GM12878 (cell line): ENCODE data around the gene MVB12B. TPM values are rescaled to one million over a fixed set of nuclear protein-coding genes. Genes with fewer than 3 reads are reported as not detected.

Experiments
- JUNB ChIP-seq: IDR thresholded peaks from 2 replicates; pipeline ENCODE4 v1.6.1; 2016; ENCODE audit warnings: antibody characterized with exemption, mild to moderate bottlenecking
- LARP7 ChIP-seq: fragments of 450-650 bp; IDR thresholded peaks from 2 replicates; pipeline ENCODE4 v1.6.1; 2017; ENCODE audit warnings: mild to moderate bottlenecking
- NFYB ChIP-seq: IDR thresholded peaks from 2 replicates; pipeline ENCODE4 v1.6.1; 2011; ENCODE audit warnings: low read depth, mild to moderate bottlenecking, low read length, improper control_type of control experiment, moderate library complexity; ENCODE audit not compliant: insufficient read depth
- NR2C1 ChIP-seq: fragments of 450-650 bp; IDR thresholded peaks from 2 replicates; pipeline ENCODE4 v1.6.1; 2017; ENCODE audit warnings: antibody characterized with exemption, mild to moderate bottlenecking, moderate library complexity
- SRF ChIP-seq, 2 experiments: IDR thresholded peaks; 2 replicates each; pipeline ENCODE4 v1.6.1; 2011; ENCODE audit warnings: low read depth in 2 of 2, low read length in 2 of 2, mild to moderate bottlenecking in 1 of 2, moderate library complexity in 1 of 2
- SUPT20H ChIP-seq: IDR thresholded peaks from 2 replicates; pipeline ENCODE4 v1.6.1; 2011; ENCODE audit warnings: low read depth, mild to moderate bottlenecking, low read length, moderate library complexity, borderline replicate concordance; ENCODE audit not compliant: control insufficient read depth
- TARDBP ChIP-seq: IDR thresholded peaks from 2 replicates; pipeline ENCODE4 v1.6.1; 2016; ENCODE audit warnings: borderline replicate concordance
- TBL1XR1 ChIP-seq: IDR thresholded peaks from 2 replicates; pipeline ENCODE4 v1.6.1; 2012; ENCODE audit warnings: low read depth, low read length, improper control_type of control experiment
- polyA plus RNA-seq, 11 experiments: library from polyadenylated mRNA; depleted of rRNA in 4 of 11; unstranded in 6 of 11; stranded (reverse) in 5 of 11; fragments of >200 nt; fragmentation: Nextera tagmentation in 4 of 11; fragmentation: Illumina TruSeq in 1 of 11; extraction: Ambion mirVana in 4 of 11; extraction: Trizol in 1 of 11; gene quantifications; 1 replicate in 1 of 11; 2 replicates in 10 of 11; pipeline versions ENCODE4 v1.2.1 to v1.2.3, GENCODE V29; 2011 to 2016; ENCODE audit warnings: inconsistent platforms in 2 of 11, missing spikeins in 2 of 11, low read depth in 1 of 11
- total RNA-seq, 4 experiments: library from RNA; depleted of rRNA in 3 of 4; stranded (reverse); fragments of >200 nt in 3 of 4; fragmentation: Illumina TruSeq in 1 of 4; extraction: Trizol in 1 of 4; gene quantifications; 2 replicates each; pipeline versions ENCODE4 v1.2.1 to v1.2.3, GENCODE V29; 2013 to 2021
- TF ChIP-seq, protein P1 (sequence below): fragments of 450-650 bp; formaldehyde crosslinking; IDR thresholded peaks from 2 replicates; pipeline ENCODE4 v1.4.0; 2022; ENCODE audit warnings: mild to moderate bottlenecking, moderate library complexity
- TF ChIP-seq, protein P2 (sequence below): fragments of 450-650 bp; IDR thresholded peaks from 2 replicates; pipeline ENCODE4 v1.6.1; 2017; ENCODE audit warnings: mild to moderate bottlenecking, low read depth, inconsistent platforms; ENCODE audit not compliant: poor library complexity, severe bottlenecking

MVB12B gene
- total and polyA plus RNA-seq, 10 of the 15 experiments (the other 5 are each of a cell fraction or from before 2014, with no cell fraction given), result 0.08 TPM; not detected in 9

DNA sequence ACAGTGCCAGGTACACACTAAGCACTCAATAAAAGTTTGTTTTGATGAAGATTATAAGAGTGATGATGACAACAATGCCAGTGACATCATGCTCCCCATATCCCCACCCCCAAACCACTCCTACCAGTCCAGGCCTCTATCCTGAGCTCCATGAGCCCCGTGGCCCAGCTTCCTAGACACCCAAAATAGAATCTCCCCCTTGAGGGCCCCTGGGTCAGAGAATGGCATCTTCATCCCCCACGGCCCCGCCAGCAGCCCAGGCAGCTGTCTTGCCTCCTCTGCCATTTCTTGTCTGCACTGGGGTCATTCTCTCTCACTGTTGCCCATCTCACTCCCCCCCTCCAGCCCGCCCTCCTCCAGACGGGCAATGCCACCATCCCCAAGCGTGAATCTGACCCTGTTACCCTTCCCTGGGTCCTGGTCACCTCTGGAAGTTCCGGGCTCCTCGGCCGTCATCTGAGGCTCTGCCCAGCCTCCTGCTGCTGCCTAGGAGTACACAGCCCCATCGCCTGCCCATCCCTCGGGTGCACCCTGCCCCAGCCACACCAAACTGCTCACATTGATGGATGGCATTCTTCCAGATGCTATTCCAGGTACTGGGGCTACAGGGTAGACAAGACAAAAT lies 210.3 kb downstream of the MVB12B start (continued):
- no peak for TF ChIP-seq SRF (IDR thresholded peaks at IDR 0.05; ENCODE audit: low read depth in 2 of 2, low read length in 2 of 2)
- no peak for TF ChIP-seq TARDBP
- TF ChIP-seq NFYB, result no peak
- TF ChIP-seq, protein P1, sequence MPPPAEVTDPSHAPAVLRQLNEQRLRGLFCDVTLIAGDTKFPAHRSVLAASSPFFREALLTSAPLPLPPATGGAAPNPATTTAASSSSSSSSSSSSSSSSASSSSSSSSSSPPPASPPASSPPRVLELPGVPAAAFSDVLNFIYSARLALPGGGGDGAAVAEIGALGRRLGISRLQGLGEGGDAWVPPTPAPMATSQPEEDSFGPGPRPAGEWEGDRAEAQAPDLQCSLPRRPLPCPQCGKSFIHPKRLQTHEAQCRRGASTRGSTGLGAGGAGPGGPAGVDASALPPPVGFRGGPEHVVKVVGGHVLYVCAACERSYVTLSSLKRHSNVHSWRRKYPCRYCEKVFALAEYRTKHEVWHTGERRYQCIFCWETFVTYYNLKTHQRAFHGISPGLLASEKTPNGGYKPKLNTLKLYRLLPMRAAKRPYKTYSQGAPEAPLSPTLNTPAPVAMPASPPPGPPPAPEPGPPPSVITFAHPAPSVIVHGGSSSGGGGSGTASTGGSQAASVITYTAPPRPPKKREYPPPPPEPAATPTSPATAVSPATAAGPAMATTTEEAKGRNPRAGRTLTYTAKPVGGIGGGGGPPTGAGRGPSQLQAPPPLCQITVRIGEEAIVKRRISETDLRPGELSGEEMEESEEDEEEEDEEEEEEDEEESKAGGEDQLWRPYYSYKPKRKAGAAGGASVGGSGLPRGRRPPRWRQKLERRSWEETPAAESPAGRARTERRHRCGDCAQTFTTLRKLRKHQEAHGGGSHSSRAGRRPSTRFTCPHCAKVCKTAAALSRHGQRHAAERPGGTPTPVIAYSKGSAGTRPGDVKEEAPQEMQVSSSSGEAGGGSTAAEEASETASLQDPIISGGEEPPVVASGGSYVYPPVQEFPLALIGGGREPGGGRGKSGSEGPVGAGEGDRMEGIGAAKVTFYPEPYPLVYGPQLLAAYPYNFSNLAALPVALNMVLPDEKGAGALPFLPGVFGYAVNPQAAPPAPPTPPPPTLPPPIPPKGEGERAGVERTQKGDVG (CRISPR knock-in tag), result no peak
- TF ChIP-seq JUNB, result no peak
- no peak for TF ChIP-seq SUPT20H
- TF ChIP-seq LARP7, result no peak
- TF ChIP-seq TBL1XR1, result no peak
- TF ChIP-seq, protein P2, sequence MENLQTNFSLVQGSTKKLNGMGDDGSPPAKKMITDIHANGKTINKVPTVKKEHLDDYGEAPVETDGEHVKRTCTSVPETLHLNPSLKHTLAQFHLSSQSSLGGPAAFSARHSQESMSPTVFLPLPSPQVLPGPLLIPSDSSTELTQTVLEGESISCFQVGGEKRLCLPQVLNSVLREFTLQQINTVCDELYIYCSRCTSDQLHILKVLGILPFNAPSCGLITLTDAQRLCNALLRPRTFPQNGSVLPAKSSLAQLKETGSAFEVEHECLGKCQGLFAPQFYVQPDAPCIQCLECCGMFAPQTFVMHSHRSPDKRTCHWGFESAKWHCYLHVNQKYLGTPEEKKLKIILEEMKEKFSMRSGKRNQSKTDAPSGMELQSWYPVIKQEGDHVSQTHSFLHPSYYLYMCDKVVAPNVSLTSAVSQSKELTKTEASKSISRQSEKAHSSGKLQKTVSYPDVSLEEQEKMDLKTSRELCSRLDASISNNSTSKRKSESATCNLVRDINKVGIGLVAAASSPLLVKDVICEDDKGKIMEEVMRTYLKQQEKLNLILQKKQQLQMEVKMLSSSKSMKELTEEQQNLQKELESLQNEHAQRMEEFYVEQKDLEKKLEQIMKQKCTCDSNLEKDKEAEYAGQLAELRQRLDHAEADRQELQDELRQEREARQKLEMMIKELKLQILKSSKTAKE, result no peak
- no peak for TF ChIP-seq NR2C1
